ENCODE data around the gene SCMH1.
"Not testable (repeated sequence)": the region's sequence is repeated elsewhere in the genome, so short reads cannot be mapped to it uniquely, and the experiment has no call there.

Gene SCMH1

DNA sequence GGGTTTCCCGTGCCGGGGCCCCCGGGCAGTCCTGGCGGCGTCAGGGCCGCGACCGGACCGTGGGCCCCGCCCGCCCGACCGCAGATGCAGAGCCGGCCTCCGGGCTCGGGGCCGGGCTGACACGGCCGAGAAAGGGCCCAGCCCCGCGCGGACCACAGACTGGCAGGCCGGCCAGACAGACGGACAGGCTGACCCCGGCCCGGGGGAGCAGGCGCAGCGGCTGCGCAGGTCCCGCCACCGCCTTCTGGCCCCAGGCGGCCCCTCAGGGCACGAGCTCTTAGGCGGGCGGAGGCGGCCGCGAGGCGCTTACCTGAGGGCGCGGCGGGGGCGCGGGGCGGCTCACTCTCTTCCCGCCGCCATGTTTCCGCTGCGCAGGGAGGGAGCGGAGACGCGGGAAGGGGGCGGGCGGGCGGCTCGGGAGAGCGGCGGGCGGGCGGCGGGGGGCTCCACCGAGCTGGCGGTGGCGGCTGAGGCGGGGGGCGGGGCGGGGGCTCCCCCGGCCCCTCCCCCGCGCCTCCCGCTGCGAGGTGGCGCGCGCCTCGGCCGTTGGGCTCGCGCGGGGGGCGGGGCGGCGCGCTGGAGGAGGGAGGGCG lies at the start of gene SCMH1:
TSS of gene SCMH1 (minus strand) at position 558 of the 593 bp plus-strand sequence. CDS start 56,173 bp downstream, outside the sequence.
- peak; percentile 38 to 52 for DNase-seq

DNA sequence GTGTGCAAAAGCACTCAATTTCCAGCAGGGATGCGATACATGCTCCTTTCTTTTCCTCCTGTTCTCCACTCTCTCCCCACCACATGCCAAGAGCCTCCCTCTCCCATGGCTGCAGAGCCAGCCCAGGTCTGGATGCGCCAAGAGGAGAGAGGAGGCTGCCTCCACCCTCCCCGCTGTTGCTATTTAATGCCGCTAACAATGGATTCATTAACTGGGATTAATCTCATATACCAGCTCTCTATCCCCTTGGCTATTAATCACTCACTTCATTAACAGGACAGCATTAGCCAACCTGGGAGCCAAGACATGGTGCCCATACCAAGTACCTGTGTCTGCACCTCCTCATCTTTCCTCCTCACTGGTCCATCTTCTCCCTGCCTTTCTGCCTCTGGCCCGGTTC lies 49.1 kb upstream of the SCMH1 start:
- DNase-seq, result no peak

DNA sequence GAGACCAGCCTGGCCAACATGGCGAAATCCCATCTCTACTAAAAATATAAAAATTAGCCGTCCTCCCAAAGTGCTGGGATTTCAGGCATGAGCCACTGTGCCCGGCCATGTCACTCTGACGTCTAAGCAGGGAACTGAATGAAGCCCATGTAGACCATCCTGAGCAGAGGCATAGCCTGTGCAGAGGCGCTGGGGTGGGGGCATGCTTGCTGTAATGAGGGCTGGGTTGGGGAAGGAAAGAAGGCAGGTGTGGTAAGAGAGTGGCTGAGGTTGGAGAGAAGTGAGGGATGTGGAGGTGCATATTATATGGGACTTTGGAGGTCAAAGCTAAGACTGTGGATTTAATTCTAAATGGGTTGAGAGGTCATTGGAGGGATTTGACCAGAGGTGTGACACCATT lies 47.1 kb upstream of the SCMH1 start:
- no peak for DNase-seq

DNA sequence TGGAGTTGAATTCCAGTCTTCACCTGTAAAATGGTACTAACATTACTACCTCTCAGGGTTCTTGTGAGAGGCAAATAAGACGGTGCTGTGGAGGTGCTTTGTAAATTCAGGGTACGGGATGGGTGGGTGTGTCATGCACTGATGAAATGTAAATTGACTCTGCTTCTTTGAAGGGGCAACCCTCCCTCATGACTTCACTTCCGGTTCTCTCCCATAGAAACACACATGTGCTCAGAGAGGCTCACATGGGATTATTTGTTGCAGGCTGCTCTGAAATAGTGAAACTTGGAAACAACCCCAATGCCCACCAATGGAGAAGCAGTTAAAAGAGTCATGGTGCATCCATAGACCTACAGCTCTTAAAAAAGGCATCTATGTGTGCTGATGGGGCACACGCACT lies 44.9 kb upstream of the SCMH1 start:
- no peak for DNase-seq

DNA sequence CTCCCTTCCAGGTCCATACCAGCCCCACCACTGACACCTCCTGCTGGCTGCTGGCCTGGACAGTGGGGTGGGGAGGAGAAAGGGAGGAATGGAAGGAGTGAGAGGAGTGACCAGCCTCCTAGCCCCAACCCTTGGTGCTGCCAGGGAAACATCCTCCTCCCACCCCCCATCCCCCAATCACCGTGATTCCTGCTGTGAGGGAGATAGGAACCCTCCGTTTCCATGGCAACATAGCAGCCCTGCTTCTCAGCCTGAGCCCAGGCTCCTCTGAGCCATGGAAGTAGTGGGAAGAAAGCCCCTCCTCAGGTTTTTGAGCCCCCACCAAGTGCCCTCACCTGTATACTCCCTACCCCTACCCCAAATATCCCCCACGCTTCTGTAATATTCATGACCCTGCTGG lies 44.4 kb upstream of the SCMH1 start:
- no peak for DNase-seq

DNA sequence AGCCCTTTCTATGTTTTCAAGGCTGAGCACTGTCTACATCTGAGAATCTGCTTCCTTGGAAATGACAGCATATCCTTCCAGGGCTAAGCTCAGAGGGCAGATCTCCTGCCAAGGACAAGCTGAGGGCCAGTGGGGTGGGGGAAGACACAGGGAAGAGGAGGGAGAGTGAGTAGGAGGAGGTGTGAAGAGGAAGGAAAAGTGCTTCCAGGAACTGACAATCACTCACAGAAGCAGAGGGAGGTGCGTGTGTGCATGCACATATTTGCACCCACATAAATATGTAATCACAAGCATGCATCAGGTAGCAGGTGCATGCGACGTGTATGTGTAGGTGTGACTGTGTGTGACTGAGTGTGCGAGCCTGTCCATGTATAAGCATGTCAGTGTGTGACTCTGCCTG lies 43.7 kb upstream of the SCMH1 start:
- no peak for DNase-seq

DNA sequence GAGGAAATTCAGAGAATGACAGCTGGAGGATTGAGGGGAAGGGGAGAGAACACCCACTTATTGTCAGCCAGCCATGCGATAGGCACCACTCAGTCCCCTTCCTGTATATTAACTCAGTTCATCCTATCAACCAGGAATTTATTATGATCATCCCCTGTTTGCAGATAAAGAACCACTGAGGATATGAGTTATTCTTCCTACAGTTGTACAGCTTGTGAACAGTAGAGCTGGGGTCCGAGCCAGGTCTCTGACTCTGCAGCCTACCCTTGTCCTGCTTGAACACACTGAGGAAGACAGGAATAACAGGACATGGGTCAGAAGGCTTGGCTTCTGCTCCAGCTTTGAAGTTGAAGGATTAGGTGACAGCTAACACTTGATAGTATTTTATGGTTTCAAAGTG lies 42.0 kb upstream of the SCMH1 start:
- no peak for DNase-seq

DNA sequence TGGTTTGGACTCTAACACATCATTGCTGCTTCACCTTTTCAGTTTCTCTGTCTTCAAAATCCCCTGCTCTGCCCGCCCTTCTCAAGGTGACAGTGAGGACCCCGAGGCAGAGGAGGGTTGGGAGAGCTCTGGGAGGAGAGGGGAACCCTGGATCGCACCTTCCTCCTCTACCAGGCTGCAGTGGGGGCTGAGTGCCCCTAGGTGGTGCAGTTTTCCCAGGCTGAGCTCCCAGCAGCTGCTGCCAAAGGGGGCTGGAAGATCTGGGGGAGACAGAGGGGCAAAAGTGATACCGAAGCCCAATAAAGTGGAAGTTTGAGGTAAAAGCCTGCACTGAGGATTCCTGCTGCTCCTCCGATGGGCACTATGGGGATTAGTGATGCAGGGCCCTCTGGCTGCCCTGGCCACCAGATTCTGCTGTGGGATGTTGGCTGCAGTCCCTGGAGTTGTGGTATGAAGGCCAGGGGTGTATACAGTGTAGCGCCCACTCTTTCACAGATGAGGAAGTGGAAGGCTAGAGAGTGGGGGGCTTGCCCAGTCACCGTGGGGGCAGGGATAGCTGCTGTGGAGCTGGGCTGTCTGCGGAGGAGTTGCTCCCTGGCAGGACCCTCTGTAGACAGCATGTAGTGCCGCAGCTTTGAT lies 40.7 kb upstream of the SCMH1 start:
- peak in 1 of 2 experiments; percentile 6 for DNase-seq

DNA sequence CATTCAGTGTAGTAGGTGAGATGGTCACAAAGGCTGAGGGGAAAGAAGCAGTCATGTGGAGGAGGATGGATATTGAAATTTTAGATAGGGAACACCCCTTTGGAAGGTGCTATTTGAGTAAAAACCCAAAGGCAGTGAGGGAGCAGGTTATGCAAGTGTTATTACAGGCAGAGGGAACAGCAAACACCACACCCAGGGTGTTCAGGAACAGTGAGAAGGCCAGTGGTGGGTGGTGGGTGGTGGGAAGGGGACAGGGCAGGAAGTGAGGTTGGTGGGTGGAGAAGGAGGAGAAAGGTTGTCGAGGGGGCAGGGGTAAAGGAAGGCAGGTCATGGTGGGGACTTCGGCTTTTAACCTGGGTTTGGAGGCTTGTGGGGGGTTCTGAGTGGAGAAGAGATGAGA lies 39.2 kb upstream of the SCMH1 start:
- DNase-seq, result no peak

DNA sequence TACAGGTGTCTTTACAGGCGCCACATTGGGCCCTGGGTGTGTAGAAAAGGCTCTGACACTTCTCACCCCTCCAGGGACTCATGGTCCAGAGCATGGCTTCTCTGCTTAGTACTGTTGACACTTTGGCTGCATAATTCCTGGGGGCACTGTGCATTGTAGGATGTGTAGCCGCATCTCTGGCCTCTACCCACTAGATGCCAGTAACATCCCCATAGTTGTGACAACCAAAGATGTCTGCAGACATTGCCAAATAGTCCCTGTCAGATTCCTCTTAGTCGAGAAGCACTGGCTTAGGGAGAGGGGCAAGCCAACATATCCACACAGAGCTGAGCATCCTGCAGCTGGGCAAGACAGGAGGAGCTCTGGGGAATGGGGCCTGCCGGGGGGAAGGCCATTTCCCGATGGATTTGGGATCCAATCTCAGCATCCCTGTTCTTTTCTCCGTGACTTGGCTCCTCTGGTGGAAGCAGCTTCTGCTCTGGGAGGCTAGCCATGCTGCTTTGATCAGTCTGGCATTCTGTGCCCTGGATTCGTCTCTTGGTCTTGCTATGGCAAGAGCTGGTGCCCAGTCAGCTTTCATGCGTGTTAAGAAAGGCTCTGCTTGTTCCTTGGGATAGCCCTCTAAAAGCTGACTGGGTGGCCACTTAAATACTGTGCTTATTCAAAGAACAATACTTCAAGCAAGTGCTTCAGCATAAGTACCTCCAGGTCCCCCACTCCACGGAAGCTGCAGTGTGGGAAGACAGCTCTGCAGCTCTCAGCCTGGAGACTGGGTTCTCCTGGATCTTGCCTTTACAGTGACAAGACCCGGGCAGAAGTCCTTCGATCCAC lies 38.3 kb upstream of the SCMH1 start:
- no peak for DNase-seq

DNA sequence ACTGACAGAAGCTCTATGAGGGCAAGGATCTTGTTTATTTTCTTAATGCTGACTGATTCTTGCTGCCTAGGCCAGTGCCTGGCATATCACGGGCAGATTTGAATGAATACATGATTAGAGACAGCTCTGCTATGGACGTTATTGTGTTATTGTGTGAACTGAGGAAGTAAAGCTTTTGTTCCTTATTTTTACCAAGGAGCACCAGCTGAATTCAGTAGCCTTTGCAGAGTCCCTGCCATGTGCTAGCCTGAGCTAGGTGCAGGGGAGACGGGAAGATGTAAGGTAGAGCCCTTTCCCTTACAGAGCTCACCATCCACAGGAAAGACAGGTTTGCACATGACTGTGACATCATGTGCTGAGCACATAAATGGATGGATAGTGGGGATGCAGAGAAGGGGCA lies 36.0 kb upstream of the SCMH1 start:
- no peak for DNase-seq

DNA sequence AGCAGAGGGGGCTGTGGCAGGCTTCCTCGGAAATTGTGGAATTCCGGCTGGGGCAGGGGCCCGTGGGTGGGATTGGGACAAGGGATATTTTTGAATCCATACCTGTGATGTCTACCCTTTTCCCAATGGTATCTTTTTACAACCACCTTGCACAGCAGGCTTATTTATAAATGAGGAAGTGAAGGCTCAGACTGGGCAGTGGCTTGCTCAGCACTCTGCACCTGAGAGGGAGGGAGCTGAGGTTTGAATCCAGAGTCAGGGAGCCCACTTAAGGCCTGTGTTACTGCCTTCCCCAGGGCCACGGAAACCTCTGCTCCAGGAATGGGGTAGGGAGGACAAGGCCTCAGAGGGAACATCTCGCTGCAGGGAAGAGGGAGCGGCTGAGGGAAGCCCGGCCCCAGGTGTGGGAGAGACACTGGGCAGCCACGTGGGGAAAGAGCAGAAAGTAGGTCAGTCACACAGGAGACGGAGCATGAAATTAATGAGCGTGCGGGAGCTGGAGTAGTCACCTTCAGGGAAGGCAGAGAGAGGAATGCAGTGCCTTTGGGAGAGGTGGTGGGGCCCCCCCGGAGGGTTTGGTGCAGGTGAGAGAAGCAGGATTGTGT lies 35.4 kb upstream of the SCMH1 start:
- DNase-seq, result no peak

DNA sequence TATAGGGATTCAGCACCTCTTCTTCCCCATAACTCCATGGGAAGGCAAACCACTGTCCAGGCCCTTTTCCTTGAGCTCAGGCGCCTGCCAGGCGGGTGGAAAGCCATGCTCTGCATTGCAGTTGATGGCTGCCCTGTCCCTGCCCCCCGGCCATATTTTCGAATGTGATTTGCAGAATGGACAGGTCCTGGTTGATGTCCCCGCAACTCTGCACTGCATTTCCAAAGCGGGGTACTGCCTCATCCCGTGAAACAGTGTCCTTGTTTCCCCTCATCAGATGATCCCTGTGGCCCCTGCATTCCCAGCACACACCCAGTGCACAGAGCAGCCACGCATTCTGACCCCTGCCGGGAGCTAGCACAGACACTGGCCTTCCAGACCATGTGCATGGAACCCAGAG lies 33.7 kb upstream of the SCMH1 start:
- DNase-seq, result no peak

DNA sequence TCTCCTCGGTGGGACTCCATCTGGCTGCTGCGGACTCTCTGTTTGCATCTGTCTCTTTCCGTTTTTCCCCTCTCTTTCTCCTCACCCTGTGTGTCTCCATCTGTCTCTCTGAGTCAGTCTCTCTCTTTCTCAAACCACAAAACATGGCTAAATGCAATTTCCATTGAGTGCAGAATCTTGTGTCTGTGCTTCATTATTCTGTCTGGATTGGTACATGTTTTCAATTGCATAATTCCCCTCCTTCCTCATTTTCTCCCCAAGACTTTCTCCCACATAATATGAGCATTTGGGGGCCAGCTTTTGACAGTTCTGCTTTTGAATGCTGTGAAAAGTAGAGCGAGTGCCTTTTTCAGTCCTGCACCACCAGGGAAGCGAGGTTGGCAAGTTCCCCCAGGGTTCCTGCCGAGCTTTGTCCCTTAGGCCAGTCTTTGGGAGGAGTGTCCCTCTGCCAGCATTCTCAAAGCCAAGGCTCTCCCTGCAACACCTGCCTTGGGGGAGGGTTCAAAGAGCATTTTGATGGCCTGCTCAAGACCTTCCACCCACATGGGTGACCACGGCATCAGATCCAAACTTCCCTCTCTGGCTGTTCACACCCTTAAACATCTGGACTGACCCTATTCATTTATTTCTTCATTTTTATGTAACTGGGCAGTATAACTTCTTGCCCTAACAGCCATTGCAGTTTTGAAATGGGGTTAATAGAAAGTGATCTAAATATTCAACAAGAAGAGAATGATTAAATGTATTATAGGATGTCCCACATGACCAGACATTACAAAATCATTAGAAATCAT lies 32.8 kb upstream of the SCMH1 start:
- DNase-seq, result no peak

DNA sequence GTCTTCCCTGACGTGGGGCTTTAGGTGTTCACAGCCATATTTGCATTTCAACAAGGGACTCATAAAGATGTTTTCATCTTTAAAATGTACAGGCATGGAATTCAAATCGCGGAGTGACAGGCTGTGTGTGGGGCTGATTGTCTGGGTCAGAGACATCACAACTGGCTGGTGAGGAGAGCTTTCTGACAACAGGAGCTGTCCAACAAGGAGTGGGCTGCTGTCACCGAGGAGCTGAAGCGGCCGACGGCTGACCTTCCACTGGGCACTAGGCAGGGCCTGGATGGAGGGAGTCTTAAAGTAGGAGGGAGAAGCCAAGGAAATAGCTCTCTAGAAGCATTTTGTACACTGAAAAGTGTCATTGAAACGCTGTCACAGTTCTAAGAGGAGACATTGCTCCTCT lies 30.5 kb upstream of the SCMH1 start:
- DNase-seq, result no peak

DNA sequence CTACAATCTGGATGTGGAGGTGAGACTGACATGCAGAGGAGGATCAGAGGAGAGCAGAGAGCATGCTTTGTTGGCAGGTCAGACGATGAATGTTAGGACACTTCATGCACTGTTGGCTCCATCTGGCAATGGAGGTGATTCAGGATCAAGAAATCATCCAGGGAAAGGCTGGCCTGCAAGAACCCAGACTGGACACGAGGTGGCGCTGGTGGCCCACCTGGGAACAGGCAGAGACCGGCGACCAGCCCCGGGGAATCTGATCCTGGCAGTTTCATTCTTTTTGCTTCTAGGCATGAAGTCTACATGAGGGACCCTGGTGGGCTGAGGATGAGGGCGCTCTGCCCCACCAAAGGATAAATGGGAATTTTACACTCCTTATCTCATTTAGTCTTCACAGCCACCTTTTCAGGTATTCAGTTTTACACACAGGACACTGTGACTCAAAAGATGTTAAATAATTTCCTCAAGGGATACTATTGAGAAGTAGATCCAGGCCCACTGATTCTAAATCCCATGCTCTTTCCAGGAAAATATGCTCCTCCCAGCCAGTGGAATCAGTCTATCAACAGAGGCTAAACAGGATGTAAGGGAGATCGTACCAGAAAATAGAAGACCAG lies 26.2 kb upstream of the SCMH1 start:
- DNase-seq, result peak; percentile 50 to 61

DNA sequence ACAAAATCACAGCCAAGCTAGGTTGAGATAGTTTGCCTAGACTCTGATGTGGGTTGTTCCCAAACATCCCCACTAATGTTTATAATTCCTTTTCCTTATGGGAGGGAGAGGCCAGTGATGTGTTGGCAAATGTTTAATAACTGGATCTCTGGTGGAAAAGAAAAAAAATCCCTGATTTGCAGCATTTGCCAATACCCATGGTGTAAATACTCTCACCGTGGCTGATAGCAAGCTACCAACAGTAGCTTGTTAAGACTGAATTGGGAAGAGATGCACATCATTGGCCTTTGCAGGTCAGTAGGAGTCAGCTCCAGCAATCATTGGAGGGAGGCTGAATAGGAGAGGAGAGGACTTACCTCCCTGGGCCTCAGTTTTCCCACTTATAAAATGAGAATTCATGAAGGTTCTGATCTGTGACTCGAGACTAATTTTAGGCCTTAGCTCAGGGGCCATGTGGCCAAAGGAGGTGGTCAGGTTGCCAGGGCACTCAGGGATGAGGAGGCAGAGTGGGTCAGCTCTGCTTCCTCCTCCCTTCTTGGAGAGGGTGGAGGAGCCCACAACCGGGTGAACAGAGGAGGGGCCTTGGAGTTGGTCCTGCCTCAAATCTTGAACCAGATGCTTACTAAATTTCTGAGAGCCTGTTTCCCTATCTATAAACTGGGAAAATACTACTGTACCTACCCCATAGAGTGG lies 20.0 kb upstream of the SCMH1 start:
- DNase-seq, result no peak

DNA sequence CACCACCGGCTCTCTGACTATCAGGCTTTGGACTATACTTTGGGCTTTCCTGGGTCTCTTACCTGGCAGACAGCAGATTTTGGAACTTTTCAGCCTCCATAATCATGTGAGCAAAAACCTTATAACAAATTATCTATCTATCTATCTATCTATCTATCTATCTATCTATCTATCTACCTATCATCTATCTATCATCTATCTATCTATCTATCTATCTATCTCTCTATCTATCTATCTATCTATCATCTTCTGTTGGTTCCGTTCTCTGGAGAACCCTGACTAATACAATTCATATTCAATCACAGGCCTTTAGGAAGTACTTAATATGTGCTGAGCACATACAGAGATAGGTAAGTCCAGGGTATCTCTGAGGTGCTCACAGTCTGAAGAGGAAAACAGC lies 18.7 kb upstream of the SCMH1 start:
- no peak for DNase-seq

DNA sequence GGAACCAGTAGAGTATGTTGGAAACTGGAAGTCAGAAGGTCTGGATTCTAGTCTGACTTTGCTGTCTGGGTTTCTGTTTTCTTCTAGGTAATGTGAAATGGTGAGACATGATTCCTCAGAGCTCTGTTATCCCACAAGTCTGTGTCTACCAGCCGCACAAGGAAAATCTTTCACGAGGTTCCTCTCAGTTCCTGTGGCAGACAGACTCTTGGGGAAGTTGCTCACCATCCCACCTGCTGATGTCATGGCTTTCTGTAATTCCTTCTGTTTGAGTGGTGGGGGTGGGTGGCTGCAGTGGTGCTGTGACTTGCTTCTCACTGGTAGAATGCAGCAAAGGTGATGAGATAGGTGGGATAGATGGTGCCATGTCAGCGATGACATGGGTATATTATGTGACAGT lies 17.1 kb upstream of the SCMH1 start:
- DNase-seq, result no peak

DNA sequence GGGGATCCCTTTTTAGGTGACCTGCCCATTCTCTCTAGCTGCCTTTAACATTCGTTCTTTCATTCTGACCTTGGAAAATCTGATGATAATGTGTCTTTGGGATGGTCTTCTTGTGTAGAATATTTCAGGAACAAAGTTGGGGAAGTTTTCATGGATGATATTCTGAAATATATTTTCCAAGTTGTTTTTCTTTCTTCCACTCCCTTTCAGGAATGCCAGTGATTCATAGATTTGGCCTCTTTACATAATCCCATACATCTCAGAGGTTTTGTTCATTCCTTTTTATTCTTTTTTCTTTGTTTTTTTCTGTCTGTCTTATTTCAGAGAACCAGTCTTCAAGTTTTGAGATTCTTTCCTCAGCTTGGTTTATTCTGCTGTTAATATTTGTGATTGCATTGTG lies 13.9 kb upstream of the SCMH1 start:
- DNase-seq, result no peak

DNA sequence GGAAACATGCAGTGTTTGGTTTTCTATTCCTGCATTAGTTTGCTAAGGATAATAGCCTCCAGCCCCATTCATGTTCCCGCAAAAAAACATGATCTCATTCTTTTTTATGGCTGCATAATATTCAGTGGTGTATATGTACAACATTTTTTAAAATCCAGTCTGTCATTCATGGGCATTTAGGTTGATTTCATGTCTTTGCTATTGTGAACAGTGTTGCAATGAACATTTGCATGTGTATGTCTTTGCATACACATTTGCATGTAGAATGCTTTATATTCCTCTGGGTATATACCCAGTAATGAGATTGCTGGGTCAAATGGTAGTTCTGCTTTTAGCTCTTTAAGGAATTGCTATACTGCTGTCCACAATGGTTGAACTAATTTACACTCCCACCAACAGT lies 9.0 kb upstream of the SCMH1 start:
- DNase-seq, result not testable (repeated sequence)

DNA sequence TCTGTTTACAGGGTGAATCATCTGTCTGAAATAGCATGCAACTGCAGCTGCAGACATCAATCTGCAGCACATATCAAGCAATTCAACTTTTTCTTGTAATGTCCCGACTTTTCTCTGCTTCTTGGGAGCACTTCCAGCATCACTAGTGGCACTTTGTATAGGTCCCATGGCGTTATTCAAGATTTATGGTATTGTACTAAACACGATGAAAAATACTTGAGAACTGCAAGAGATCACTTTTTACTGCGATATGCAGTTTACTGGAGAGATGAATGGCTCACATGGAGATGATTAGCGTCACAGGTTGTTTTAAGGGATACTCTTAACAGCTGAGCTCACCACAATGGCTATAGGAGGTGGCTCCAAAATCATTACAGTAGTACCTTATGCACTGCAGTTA lies 7.2 kb upstream of the SCMH1 start:
- DNase-seq, result no peak
